ENCODE results near the gene FYB1.
A peak's percentile ranks its signal among the peaks of the same experiment; 100 is the strongest.

Gene FYB1

DNA sequence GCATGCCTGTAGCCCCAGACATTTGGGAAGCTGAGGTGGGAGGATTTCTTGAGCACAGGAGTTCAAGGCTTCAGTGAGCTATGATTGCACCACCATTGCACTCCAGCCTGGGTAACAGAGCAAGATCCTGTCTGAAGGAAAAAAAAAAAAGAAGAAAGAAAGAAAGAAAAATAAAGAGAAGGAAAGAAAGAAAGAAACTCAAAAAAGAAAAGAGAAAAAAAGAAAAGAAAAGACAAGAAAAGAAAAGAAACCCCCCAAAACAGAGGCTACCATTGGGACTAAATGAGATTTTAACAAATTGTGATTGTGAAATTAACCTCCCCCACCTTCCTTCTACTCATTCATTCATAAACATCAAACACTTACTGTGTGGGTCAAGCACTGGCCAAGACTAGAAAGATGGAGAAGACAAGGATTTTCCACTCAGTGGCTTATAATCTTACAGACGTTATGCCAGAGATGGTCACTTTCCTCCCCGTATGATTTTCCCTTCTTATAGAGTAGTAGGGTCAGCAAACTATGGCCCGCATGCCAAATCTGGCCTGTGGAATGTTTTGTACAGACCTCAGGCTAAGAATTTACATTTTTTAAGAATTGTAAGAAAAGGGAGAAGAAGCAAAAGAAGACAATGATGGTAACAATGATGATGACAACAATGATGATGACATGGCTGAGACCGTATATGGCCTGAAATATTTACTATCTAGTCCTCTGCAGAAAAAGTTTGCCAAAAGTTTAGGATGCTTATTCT, 1.1 kb upstream of the FYB1 start:
- TF ChIP-seq TAF1 (IDR thresholded peaks at IDR 0.05; ENCODE audit: low read depth) (no peak), RAD21 (IDR thresholded peaks at IDR 0.05; ENCODE audit: low read depth) (no peak)

DNA sequence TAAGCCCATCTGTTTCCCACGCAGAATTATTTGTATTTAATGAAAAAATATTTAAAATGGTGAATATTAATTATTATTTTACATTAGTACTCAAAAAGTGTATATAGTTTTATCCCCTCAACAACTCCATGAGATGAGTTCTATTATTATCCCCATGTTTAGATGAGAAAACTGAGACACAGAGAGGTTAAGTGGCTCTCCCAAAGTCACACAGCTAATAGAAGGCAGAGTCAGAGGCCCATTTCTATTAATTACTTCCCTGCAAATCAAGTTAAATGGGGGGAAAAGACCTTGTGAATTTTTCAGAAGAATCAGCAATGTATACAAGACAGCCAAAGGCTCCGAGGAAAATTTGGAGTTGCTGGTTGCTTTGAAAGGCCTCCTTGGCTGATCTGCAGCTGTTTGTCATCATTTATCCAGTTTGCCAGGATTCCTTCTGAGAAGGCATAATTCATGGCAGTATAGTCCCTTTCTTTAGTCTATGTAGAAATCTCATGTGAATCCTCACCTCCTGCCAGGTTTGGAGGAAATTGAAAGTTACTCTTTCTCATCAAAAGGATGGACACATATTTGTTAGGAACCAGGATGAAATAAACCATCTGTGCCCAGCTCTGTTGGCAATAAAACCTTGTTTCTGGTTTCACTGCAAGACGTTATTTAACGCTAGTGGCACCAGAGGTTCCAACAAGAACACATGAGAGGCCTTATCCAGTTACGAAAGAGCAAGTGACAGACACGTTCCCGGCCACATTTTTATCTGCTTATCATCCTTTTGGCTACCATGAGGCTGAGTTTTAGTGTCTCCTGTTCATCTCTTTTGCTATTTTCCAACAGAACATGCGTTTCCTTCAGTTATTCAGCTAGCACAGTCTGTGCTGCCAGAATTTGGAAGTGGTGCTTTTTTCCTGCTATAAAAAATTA, 621 bp downstream of the FYB1 start:
- TF ChIP-seq, protein P1, sequence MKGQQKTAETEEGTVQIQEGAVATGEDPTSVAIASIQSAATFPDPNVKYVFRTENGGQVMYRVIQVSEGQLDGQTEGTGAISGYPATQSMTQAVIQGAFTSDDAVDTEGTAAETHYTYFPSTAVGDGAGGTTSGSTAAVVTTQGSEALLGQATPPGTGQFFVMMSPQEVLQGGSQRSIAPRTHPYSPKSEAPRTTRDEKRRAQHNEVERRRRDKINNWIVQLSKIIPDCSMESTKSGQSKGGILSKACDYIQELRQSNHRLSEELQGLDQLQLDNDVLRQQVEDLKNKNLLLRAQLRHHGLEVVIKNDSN (IDR thresholded peaks at IDR 0.05), result no peak
- TF ChIP-seq CREB1 (IDR thresholded peaks at IDR 0.05; ENCODE audit: low read depth) (no peak), CEBPB (IDR thresholded peaks at IDR 0.05) (no peak), YY1 (IDR thresholded peaks at IDR 0.05; ENCODE audit: low read depth) (no peak), RAD21 (IDR thresholded peaks at IDR 0.05; ENCODE audit: low read depth) (no peak), EGR1 (IDR thresholded peaks at IDR 0.05) (no peak), FOXM1 (IDR thresholded peaks at IDR 0.05; ENCODE audit: borderline replicate concordance, low read depth) (no peak), ZBTB7A (IDR thresholded peaks at IDR 0.05; ENCODE audit: low read depth) (no peak), NFIC (IDR thresholded peaks at IDR 0.05) (no peak), TAF1 (IDR thresholded peaks at IDR 0.05; ENCODE audit: low read depth) (no peak)
- TF ChIP-seq, protein P2, sequence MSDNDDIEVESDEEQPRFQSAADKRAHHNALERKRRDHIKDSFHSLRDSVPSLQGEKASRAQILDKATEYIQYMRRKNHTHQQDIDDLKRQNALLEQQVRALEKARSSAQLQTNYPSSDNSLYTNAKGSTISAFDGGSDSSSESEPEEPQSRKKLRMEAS (IDR thresholded peaks at IDR 0.05), result no peak
- TF ChIP-seq, protein P3, sequence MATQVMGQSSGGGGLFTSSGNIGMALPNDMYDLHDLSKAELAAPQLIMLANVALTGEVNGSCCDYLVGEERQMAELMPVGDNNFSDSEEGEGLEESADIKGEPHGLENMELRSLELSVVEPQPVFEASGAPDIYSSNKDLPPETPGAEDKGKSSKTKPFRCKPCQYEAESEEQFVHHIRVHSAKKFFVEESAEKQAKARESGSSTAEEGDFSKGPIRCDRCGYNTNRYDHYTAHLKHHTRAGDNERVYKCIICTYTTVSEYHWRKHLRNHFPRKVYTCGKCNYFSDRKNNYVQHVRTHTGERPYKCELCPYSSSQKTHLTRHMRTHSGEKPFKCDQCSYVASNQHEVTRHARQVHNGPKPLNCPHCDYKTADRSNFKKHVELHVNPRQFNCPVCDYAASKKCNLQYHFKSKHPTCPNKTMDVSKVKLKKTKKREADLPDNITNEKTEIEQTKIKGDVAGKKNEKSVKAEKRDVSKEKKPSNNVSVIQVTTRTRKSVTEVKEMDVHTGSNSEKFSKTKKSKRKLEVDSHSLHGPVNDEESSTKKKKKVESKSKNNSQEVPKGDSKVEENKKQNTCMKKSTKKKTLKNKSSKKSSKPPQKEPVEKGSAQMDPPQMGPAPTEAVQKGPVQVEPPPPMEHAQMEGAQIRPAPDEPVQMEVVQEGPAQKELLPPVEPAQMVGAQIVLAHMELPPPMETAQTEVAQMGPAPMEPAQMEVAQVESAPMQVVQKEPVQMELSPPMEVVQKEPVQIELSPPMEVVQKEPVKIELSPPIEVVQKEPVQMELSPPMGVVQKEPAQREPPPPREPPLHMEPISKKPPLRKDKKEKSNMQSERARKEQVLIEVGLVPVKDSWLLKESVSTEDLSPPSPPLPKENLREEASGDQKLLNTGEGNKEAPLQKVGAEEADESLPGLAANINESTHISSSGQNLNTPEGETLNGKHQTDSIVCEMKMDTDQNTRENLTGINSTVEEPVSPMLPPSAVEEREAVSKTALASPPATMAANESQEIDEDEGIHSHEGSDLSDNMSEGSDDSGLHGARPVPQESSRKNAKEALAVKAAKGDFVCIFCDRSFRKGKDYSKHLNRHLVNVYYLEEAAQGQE (IDR thresholded peaks at IDR 0.05; ENCODE audit: low read depth), result no peak

DNA sequence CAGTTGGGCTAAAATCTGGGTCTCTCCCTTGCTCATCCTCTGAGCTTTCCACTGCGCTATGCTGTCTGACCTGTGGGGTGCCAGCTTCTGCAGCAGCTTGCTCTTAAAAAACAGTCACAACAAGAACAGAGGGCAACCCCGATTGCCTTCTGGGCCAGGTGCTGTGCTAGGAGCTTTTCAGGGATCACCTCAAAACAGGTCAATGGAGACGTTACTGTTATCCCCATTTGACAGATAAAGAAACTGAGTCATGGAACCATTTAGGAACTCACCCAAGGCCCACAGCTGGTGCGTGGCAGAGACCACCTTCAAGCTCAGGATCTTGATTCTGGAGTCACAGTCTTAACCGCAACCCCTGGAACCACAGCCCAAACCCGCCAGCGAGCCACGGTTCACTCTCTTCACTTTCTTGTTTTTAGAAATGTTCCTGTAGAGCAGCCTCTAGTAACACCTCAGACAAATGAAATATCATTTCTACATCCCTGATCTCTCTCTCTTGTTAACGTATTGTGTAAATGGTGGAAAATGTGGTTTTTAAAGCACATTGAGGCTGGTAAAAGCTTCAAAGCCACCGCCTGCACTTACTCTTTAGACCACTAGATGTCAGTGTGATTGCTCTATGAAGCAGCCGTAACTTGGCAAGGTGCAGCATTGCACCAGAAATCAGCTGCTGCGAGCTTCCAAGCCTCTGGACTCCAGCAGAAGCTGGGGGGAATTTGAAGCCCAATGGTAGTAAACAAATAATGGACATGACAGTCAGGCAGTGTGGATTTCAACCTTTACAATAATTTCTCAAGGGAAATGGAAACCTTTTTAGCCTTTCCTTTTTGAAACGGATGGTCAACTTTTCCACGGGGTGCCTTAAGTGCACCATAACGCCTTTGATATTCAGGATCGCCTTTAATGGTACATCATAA, 1.7 kb downstream of the FYB1 start:
- TF ChIP-seq EGR1 (IDR thresholded peaks at IDR 0.05) (no peak), ZBTB7A (IDR thresholded peaks at IDR 0.05; ENCODE audit: low read depth) (no peak), CREB1 (IDR thresholded peaks at IDR 0.05; ENCODE audit: low read depth) (no peak), TAF1 (IDR thresholded peaks at IDR 0.05; ENCODE audit: low read depth) (no peak), FOXM1 (IDR thresholded peaks at IDR 0.05; ENCODE audit: borderline replicate concordance, low read depth) (no peak), YY1 (IDR thresholded peaks at IDR 0.05; ENCODE audit: low read depth) (no peak), CEBPB (IDR thresholded peaks at IDR 0.05) (no peak), TEAD4 (IDR thresholded peaks at IDR 0.05) (no peak), RAD21 (IDR thresholded peaks at IDR 0.05; ENCODE audit: low read depth) (peak; percentile 80), NFIC (IDR thresholded peaks at IDR 0.05) (peak; percentile 50; the same call in 1 of the 2 replicates)
- TF ChIP-seq, protein P3 (IDR thresholded peaks at IDR 0.05; ENCODE audit: low read depth), result no peak
- TF ChIP-seq, protein P2 (IDR thresholded peaks at IDR 0.05), result 0 out of 2 replicates have a peak, but pooled peaks have one; percentile 19
- TF ChIP-seq, protein P1 (IDR thresholded peaks at IDR 0.05), result no peak

DNA sequence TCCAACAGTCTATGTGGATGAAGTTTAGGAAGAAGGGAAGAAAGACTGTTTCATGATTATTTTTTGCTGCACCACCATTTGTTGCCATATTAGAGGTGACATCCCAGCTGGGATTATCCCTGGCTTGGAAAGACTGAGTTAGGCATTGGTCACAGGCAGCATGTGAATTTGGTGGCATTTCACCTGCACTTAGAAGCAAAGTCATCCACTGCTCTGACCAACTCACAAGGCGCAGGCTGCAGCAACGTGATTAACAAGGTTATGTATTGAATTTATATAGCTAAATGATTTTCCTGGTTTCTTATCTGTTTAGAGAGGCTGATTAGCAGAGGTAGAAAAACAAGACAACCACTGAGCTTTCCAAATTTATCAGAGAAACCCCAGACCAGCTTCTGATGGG, 2.7 kb downstream of the FYB1 start:
- no peak for TF ChIP-seq TEAD4 (IDR thresholded peaks at IDR 0.05)
- TF ChIP-seq ZBTB7A (IDR thresholded peaks at IDR 0.05; ENCODE audit: low read depth), result no peak
- no peak for TF ChIP-seq TAF1 (IDR thresholded peaks at IDR 0.05; ENCODE audit: low read depth)
- TF ChIP-seq, protein P2 (IDR thresholded peaks at IDR 0.05), result no peak
- TF ChIP-seq, protein P3 (IDR thresholded peaks at IDR 0.05; ENCODE audit: low read depth), result no peak
- no peak for TF ChIP-seq NFIC (IDR thresholded peaks at IDR 0.05)
- TF ChIP-seq EP300 (IDR thresholded peaks at IDR 0.05; ENCODE audit: borderline replicate concordance), result no peak
- no peak for TF ChIP-seq YY1 (IDR thresholded peaks at IDR 0.05; ENCODE audit: low read depth)
- no peak for TF ChIP-seq CEBPB (IDR thresholded peaks at IDR 0.05)
- no peak for TF ChIP-seq FOXM1 (IDR thresholded peaks at IDR 0.05; ENCODE audit: borderline replicate concordance, low read depth)
- no peak for TF ChIP-seq RAD21 (IDR thresholded peaks at IDR 0.05; ENCODE audit: low read depth)
- TF ChIP-seq EGR1 (IDR thresholded peaks at IDR 0.05), result no peak
- TF ChIP-seq TCF12 (IDR thresholded peaks at IDR 0.05; ENCODE audit: low read depth), result no peak
- TF ChIP-seq, protein P1 (IDR thresholded peaks at IDR 0.05), result no peak
- no peak for TF ChIP-seq CREB1 (IDR thresholded peaks at IDR 0.05; ENCODE audit: low read depth)

All from Ishikawa (cell line).